ENCODE results near the gene CORIN. TPM values are rescaled to one million over a fixed set of nuclear protein-coding genes. Genes with fewer than 3 reads are reported as not detected.

Gene CORIN
- total RNA-seq, 1 experiment from 2014 or later: 3.5 TPM

DNA sequence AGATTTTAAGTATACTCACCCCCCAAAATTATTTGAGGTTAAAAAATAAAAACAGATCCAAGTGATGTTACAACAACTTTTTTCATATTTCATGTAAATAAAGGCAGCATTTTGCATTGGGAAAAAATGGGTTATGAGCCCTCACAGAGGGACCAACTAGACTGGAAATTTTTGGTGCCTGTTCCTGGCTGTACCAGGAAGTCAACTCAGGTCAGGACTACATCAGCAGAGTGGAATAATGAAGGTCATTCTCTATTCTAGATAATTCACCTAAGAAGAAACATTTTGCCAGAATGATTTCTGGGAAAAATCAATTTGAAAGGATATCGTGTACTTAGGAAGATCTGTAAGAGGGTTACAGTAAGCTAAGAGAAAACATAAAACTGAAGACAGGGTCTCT, 66.8 kb downstream of the CORIN start:
- H3K27me3 ChIP-seq (ENCODE audit: insufficient read depth, low read length): no peaks in the 10 kb centered on the region
- H3K27ac ChIP-seq (ENCODE audit: low read depth, low read length): no peak overlapping the region
- H3K36me3 ChIP-seq (ENCODE audit: control insufficient read depth in 1 of 2, insufficient read depth in 2 of 2, low read length in 2 of 2): no peaks in the 10 kb centered on the region
- CTCF ChIA-PET: no interaction called here
- no peak overlapping the region for H3K4me3 ChIP-seq (replicated peaks in 1 of 2; ENCODE audit: low read depth in 1 of 2, low read length in 2 of 2)
- H3K79me2 ChIP-seq (ENCODE audit: insufficient read depth, low read length): no peaks in the 10 kb centered on the region
- H3K9ac ChIP-seq (ENCODE audit: low read length): no peak overlapping the region
- H3K9me3 ChIP-seq (ENCODE audit: control insufficient read depth in 1 of 2, insufficient read depth in 1 of 2, low read depth in 1 of 2, low read length in 2 of 2): no peaks in the 10 kb centered on the region
- ATAC-seq (no peak), DNase-seq (ENCODE audit: low read depth, low spot score) (no peak)
- H3K9me2 ChIP-seq (ENCODE audit: insufficient read depth): no peaks in the 10 kb centered on the region
- no peaks in the 10 kb centered on the region for H3K4me1 ChIP-seq (ENCODE audit: control insufficient read depth in 1 of 2, insufficient read depth in 2 of 2, low read length in 2 of 2)
- TF ChIP-seq, protein P1, sequence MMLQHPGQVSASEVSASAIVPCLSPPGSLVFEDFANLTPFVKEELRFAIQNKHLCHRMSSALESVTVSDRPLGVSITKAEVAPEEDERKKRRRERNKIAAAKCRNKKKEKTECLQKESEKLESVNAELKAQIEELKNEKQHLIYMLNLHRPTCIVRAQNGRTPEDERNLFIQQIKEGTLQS (IDR thresholded peaks at IDR 0.05): no peak
- no peak for TF ChIP-seq ELF1 (IDR thresholded peaks at IDR 0.05; ENCODE audit: borderline replicate concordance, low read depth)
- no peak for TF ChIP-seq CEBPB (IDR thresholded peaks at IDR 0.05; ENCODE audit: low read depth)
- TF ChIP-seq POLR2A (IDR thresholded peaks at IDR 0.05; ENCODE audit: borderline replicate concordance, extremely low read depth, insufficient read depth, insufficient read length): no peak
- no peak for TF ChIP-seq EGR1 (IDR thresholded peaks at IDR 0.05; ENCODE audit: low read depth)
- no peak for TF ChIP-seq ZNF274 (IDR thresholded peaks at IDR 0.05; ENCODE audit: low read depth, low read length)
- no peak for TF ChIP-seq SRF (IDR thresholded peaks at IDR 0.05; ENCODE audit: low read depth)
- TF ChIP-seq POLR2AphosphoS5 (IDR thresholded peaks at IDR 0.05; ENCODE audit: low read depth, low read length): no peak
- no peak for TF ChIP-seq ZBTB33 (IDR thresholded peaks at IDR 0.05; ENCODE audit: extremely low read depth, insufficient replicate concordance, low read length)
- no peak for TF ChIP-seq TCF7L2 (IDR thresholded peaks at IDR 0.05; ENCODE audit: borderline replicate concordance, extremely low read depth, insufficient read depth, insufficient read length)
- TF ChIP-seq EZH2 (IDR thresholded peaks at IDR 0.05): no peak
- no peak for TF ChIP-seq JUND (IDR thresholded peaks at IDR 0.05)
- TF ChIP-seq MAX (IDR thresholded peaks at IDR 0.05): no peak
- no peak for TF ChIP-seq CBX3 (IDR thresholded peaks at IDR 0.05; ENCODE audit: low read depth)
- TF ChIP-seq CTCF (IDR thresholded peaks at IDR 0.05 in 2 of 3, conservative IDR thresholded peaks at IDR 0.05 in 1 of 3; ENCODE audit: borderline replicate concordance in 1 of 3, insufficient read depth in 1 of 3, low read depth in 2 of 3, low read length in 2 of 3): no peak
- no peak for TF ChIP-seq SP1 (IDR thresholded peaks at IDR 0.05; ENCODE audit: low read depth)
- no peak for TF ChIP-seq REST (IDR thresholded peaks at IDR 0.05; ENCODE audit: low read depth)
- no TSS peak for BruUV-seq (replicated peaks)
- H2AFZ ChIP-seq (ENCODE audit: low read depth, low read length, poor library complexity, severe bottlenecking): no peak overlapping the region
- POLR2A ChIA-PET: no interaction called here
- intact Hi-C loops (cut with micrococcal nuclease): no loop called here
- no peaks in the 10 kb centered on the region for H4K20me1 ChIP-seq (ENCODE audit: insufficient read depth)
- no peak overlapping the region for H3K4me2 ChIP-seq (ENCODE audit: low read length)
- RAD21 ChIA-PET (ENCODE audit: low non-redundant PET in 1 of 2, low total read pairs in 2 of 2, uncharacterized antibody in 2 of 2, unreplicated experiment in 2 of 2): no interaction called here

Measured in HCT116 (cell line).